Activated T-cell treated with anti-CD3 and anti-CD28 coated beads, Interleukin-2, amount 50 U/mL, for 72 hours (primary cell): ENCODE data around the gene YPEL5. TPM values are rescaled to one million over a fixed set of nuclear protein-coding genes. Genes with fewer than 3 reads are reported as not detected.

Source experiments
- ATAC-seq, 2 donors: fragments of 150-1000 bp; cut with Tn5 transposase; replicated peaks in 1 of 2; 2 replicates each; pipeline ENCODE4 v1.10.0; 2021; ENCODE audit warnings: moderate library complexity in 2 of 2, mild to moderate bottlenecking in 1 of 2
- DNase-seq, 2 donors: peaks; one replicate each; pipeline ENCODE4 v3.0.0; 2021 to 2022; ENCODE audit warnings: mixed read lengths in 1 of 2
- H3K27ac Mint-ChIP-seq: one replicate; pipeline ENCODE4 v1.8.0; 2022; ENCODE audit warnings: mild to moderate bottlenecking, moderate library complexity, mixed read lengths
- H3K27me3 Mint-ChIP-seq: one replicate; pipeline ENCODE4 v1.8.0; 2022; ENCODE audit warnings: low read depth, mixed read lengths
- H3K36me3 Mint-ChIP-seq, 2 donors: one replicate each; pipeline ENCODE4 v1.8.0; 2022; ENCODE audit warnings: mixed read lengths in 2 of 2, mild to moderate bottlenecking in 1 of 2; ENCODE audit not compliant: insufficient read depth in 2 of 2
- H3K4me1 Mint-ChIP-seq: one replicate; pipeline ENCODE4 v1.8.0; 2022; ENCODE audit warnings: low read depth, mixed read lengths
- H3K4me3 Mint-ChIP-seq, 2 donors: one replicate each; pipeline ENCODE4 v1.8.0; 2022; ENCODE audit warnings: mild to moderate bottlenecking in 2 of 2, mixed read lengths in 2 of 2, moderate library complexity in 2 of 2
- H3K9me3 Mint-ChIP-seq, 2 donors: one replicate each; pipeline ENCODE4 v1.8.0; 2022; ENCODE audit warnings: mixed read lengths in 2 of 2
- total RNA-seq, 2 donors: library from RNA; stranded (reverse); gene quantifications; one replicate each; pipeline ENCODE4 v1.2.3, GENCODE V29; 2022

The YPEL5 gene
- total RNA-seq, 2 donors from 2014 or later: 93.3 to 94.3 TPM

DNA sequence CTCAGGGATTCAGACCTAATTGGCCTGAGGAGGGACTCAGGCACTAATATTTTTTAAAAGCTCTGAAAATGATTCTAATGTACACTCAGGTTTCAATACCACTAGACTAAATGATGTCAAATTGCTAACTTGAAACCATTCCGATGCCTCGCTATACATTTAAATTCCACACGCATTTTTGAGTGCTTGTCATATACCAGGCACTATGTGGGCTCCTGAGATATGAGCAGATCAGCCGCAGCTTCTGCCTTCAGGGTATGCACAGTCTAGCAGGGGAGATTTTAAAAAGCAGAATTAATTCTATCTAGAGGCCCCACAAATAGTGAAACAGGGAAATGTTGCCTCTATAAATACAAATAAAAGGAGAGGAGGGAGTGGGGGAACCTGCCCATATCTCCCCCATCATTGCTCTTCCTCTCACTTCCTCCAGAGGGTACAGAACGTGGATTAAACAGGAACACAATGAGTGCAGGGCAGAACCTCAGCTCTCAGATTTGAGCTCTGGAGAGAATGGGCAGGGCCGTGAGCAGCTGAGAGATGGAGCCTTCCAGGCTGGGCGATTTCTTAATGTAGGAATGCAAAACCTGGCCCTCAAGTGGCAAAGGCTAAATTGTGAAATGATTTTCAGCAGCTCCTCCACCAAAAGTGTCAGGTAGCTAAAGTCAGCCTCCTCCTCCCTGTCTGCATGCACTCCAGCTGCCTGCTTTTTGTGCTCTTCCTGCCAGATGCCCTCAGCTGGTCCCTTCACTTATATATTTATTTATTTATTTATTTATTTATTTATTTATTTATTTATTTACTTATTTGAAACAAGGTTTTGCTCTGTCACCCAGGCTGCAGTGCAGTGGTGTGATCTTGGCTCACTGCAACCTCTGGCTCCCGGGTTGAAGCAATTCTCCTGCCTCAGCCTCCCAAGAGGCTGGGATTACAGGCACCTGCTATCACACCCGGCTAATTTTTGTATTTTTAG, 59.9 kb downstream of the YPEL5 start:
- DNase-seq (no peak), ATAC-seq (no peak)
- Mint-ChIP-seq H3K9me3 (no peaks in the 10 kb centered on the region), H3K27ac (no peak overlapping the region), H3K4me1 (peaks cover 25% of the 10 kb centered on the region), H3K36me3 (no peaks in the 10 kb centered on the region), H3K27me3 (no peaks in the 10 kb centered on the region), H3K4me3 (no peak overlapping the region)

DNA sequence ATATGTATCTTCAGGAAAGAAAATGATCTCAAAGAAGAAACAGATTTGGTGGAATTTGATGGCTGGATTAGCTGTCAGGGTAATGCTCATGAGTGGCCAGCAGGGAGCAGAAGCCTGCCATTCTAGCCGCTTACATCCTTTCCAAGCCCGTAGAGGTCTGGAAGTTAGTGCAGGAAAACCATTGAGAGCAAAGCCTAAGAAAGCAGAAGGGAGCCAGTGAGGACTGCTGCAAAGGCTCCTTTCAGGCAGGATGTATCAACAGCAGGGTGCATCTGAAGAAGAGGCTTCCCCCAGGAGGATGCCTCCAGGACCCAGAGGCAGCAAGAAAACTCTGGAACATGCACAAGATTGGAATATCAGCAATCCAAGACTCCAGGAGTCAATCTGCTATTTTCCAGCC, 61.6 kb downstream of the YPEL5 start:
- no peak overlapping the region for H3K4me3 Mint-ChIP-seq
- H3K9me3 Mint-ChIP-seq: no peaks in the 10 kb centered on the region
- H3K4me1 Mint-ChIP-seq: peaks cover 25% of the 10 kb centered on the region
- H3K27me3 Mint-ChIP-seq: no peaks in the 10 kb centered on the region
- H3K27ac Mint-ChIP-seq: no peak overlapping the region
- H3K36me3 Mint-ChIP-seq: no peaks in the 10 kb centered on the region
- DNase-seq: peak in 1 of 2 donors; percentile 32
- ATAC-seq: peak; percentile 46 to 47

DNA sequence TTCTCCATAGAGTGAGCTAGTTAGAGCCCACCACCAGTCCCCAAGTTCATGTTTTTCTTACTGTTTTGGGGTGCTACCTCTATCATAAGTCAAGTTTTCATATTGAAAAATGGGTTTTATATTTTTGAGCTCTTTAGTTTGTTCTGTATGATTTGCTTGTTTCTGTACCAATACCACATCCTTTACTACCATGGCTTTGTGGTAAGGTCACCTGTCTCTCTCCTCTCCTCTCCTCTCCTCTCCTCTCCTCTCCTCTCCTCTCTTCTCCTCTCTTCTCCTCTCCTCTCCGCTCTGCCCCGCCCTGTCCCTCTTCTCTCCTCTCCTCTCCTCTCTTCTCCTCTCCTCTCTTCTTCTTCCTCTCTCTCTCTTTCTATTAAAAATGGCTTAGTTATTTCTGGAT, 62.4 kb downstream of the YPEL5 start:
- peak overlapping the region in 1 of 2 donors; percentile 46 for H3K4me3 Mint-ChIP-seq

More for the DNA sequence above, 62.4 kb downstream of the YPEL5 start:
- Mint-ChIP-seq H3K4me1 (peaks cover 25% of the 10 kb centered on the region), H3K9me3 (no peaks in the 10 kb centered on the region), H3K27me3 (no peaks in the 10 kb centered on the region), H3K36me3 (no peaks in the 10 kb centered on the region), H3K27ac (peak overlapping the region; percentile 71)
- ATAC-seq: peak; percentile 45 to 68
- no peak for DNase-seq

Other genes with a start within 250 kb of the YPEL5 start
- under 1 TPM in 1 of 2 donors, not detected in 1; 0.25 TPM for gene ALK, start 225.4 kb upstream of the YPEL5 start, total RNA-seq
- gene LBH, start 84.5 kb downstream of the YPEL5 start, total RNA-seq: 100 to 1,000 TPM; 129 to 133 TPM